ENCODE measurements around the gene LRP10. TPM values are rescaled to one million over a fixed set of nuclear protein-coding genes. Genes with fewer than 3 reads are reported as not detected.
"Not testable (repeated sequence)": the region's sequence is repeated elsewhere in the genome, so short reads cannot be mapped to it uniquely, and the experiment has no call there.

Gene LRP10
- polyA plus RNA-seq (2011; rRNA removed): 124 and 308 TPM in 2 replicates
- 190 and 213 TPM in 2 replicates for polyA minus RNA-seq (2011; rRNA and poly(A)+ RNA removed)

GRCh38 chr14:22871224-22872032 lies at the start of gene LRP10:
TSS of gene LRP10 (plus strand) at chr14:22871740. CDS start at chr14:22872304, 564 bp downstream.
- peaks cover 24% of the 10 kb centered on the region for H3K36me3 ChIP-seq (ENCODE audit: control insufficient read depth, insufficient read depth, low read length)
- H3K27me3 ChIP-seq (ENCODE audit: control insufficient read depth, insufficient read depth, low read length): no peaks in the 10 kb centered on the region
- ChIA-PET POLR2A (interaction anchor here (0.6 kb wide), 2 partner anchors 30 to 104 kb away, joined by 3 read pairs; no protein-coding TSS in a partner anchor), CTCF (interaction anchor here (0.7 to 5.7 kb wide), 17 partner anchors 12 to 315 kb away, joined by 3 to 95 read pairs (median 5); partner anchors contain the start of genes RBM23 and REM2)
- peak within 1 kb of the TSS; percentile 97 for H3K4me3 ChIP-seq (ENCODE audit: low read depth, low read length)
- no peak for DNase-seq (ENCODE audit: low read depth)
- TF ChIP-seq CTCF (IDR thresholded peaks at IDR 0.05; ENCODE audit: insufficient read depth, low read depth, low read length): no peak

- ChIA-PET CTCF (interaction anchor here (0.6 to 7.8 kb wide), 26 partner anchors 14 to 432 kb away, joined by 3 to 234 read pairs (median 4); partner anchors contain the start of genes AJUBA, LRP10, MMP14 and OXA1L), POLR2A (interaction anchor here (0.7 to 1.7 kb wide), 2 partner anchors 29 to 264 kb away, joined by 12 to 14 read pairs; no protein-coding TSS in a partner anchor)
- H3K4me3 ChIP-seq (ENCODE audit: low read depth, low read length): peak overlapping the region; percentile 28; the same call in 1 of the 2 replicates
- TF ChIP-seq CTCF (IDR thresholded peaks at IDR 0.05; ENCODE audit: insufficient read depth, low read depth, low read length): no peak
- DNase-seq (ENCODE audit: low read depth): no peak
- H3K27me3 ChIP-seq (ENCODE audit: control insufficient read depth, insufficient read depth, low read length): no peaks in the 10 kb centered on the region
- H3K36me3 ChIP-seq (ENCODE audit: control insufficient read depth, insufficient read depth, low read length): no peaks in the 10 kb centered on the region
These were observed 49.4 kb upstream of the LRP10 start for GRCh38 chr14:22822016-22822570.

- ChIA-PET POLR2A (interaction anchor here (0.7 to 1.7 kb wide), 4 partner anchors 28 to 265 kb away, joined by 3 to 14 read pairs (median 10); no protein-coding TSS in a partner anchor), CTCF (interaction anchor here (0.5 to 7.8 kb wide), 29 partner anchors 14 to 432 kb away, joined by 3 to 234 read pairs (median 4); partner anchors contain the start of genes AJUBA, LRP10, MMP14 and OXA1L)
- Histone ChIP-seq H3K4me3 (ENCODE audit: low read depth, low read length) (peak overlapping the region; percentile 28), H3K36me3 (ENCODE audit: control insufficient read depth, insufficient read depth, low read length) (no peaks in the 10 kb centered on the region), H3K27me3 (ENCODE audit: control insufficient read depth, insufficient read depth, low read length) (no peaks in the 10 kb centered on the region)
- TF ChIP-seq CTCF (IDR thresholded peaks at IDR 0.05; ENCODE audit: insufficient read depth, low read depth, low read length): peak; percentile 90
- peak; percentile 54 for DNase-seq (ENCODE audit: low read depth)
These were observed 48.9 kb upstream of the LRP10 start for GRCh38 chr14:22822571-22823098.

GRCh38 chr14:22824711-22825359 lies 46.7 kb upstream of the LRP10 start:
- POLR2A ChIA-PET: interaction anchor here (0.6 to 0.7 kb wide), 4 partner anchors 13 to 252 kb away, joined by 3 to 19 read pairs (median 6); no protein-coding TSS in a partner anchor
- H3K36me3 ChIP-seq (ENCODE audit: control insufficient read depth, insufficient read depth, low read length): no peaks in the 10 kb centered on the region
- H3K27me3 ChIP-seq (ENCODE audit: control insufficient read depth, insufficient read depth, low read length): no peaks in the 10 kb centered on the region
- CTCF ChIA-PET: interaction anchor here (1.4 to 7.8 kb wide), 6 partner anchors 12 to 268 kb away, joined by 4 to 234 read pairs (median 12); partner anchors contain the start of gene MMP14
- peak; percentile 85 for DNase-seq (ENCODE audit: low read depth)
- H3K4me3 ChIP-seq (ENCODE audit: low read depth, low read length): no peak overlapping the region
- no peak for TF ChIP-seq CTCF (IDR thresholded peaks at IDR 0.05; ENCODE audit: insufficient read depth, low read depth, low read length)

- POLR2A ChIA-PET; DNase-seq (ENCODE audit: low read depth); H3K36me3 ChIP-seq (ENCODE audit: control insufficient read depth, insufficient read depth, low read length); H3K27me3 ChIP-seq (ENCODE audit: control insufficient read depth, insufficient read depth, low read length): not testable (repeated sequence)
- CTCF ChIA-PET: interaction anchor here (0.6 to 4.2 kb wide), 3 partner anchors 24 to 265 kb away, joined by 3 to 33 read pairs (median 4); no protein-coding TSS in a partner anchor
- H3K4me3 ChIP-seq (ENCODE audit: low read depth, low read length): peak overlapping the region; percentile 72; the same call in 1 of the 2 replicates
These were observed 42.4 kb upstream of the LRP10 start for GRCh38 chr14:22829076-22829660.
